Upper lobe of left lung (tissue), 6 donors: ENCODE measurements around the gene ATG4A. TPM values are rescaled to one million over a fixed set of nuclear protein-coding genes. Genes with fewer than 3 reads are reported as not detected.

Experiments used
- ATAC-seq, 2 donors: fragments of 200-7000 bp; cut with Tn5 transposase; one replicate each; pipeline ENCODE4 v1.9.1; 2022; ENCODE audit warnings: mild to moderate bottlenecking in 2 of 2, moderate library complexity in 2 of 2; ENCODE audit not compliant: low FRiP score in 2 of 2
- DNase-seq, 2 donors: peaks; one replicate each; pipeline ENCODE4 v3.0.0-alpha.2; 2019 to 2020
- H3K27ac ChIP-seq, 4 donors: fragments of 200-600 bp; sonication (generic); one replicate each; pipeline ENCODE4 v1.5.1; 2016 to 2019
- H3K27me3 ChIP-seq, 4 donors: fragments of 200-600 bp; sonication (generic); one replicate each; pipeline ENCODE4 v1.5.1; 2017 to 2019
- H3K36me3 ChIP-seq, 4 donors: fragments of 200-600 bp; sonication (generic); one replicate each; pipeline ENCODE4 v1.5.1; 2016 to 2019
- H3K4me1 ChIP-seq, 4 donors: fragments of 200-600 bp; sonication (generic); one replicate each; pipeline ENCODE4 v1.5.1; 2018 to 2019
- H3K4me3 ChIP-seq, 4 donors: fragments of 200-600 bp; sonication (generic); one replicate each; pipeline ENCODE4 v1.5.1; 2017 to 2019; ENCODE audit warnings: mild to moderate bottlenecking in 2 of 4, moderate library complexity in 1 of 4
- H3K9me3 ChIP-seq, 4 donors: fragments of 200-600 bp; sonication (generic); one replicate each; pipeline ENCODE4 v1.5.1; 2018 to 2019
- CTCF ChIP-seq, 6 experiments: fragments of 450-650 bp in 4 of 6; fragments of 200-600 bp in 2 of 6; sonication (generic) in 2 of 6; IDR thresholded peaks; one replicate each; pipeline ENCODE4 v1.5.1; 2016 to 2019; ENCODE audit warnings: antibody characterized with exemption in 6 of 6
- EP300 ChIP-seq, 4 donors: sonication (generic); formaldehyde crosslinking; IDR thresholded peaks; one replicate each; pipeline ENCODE4 v1.5.1; 2017; ENCODE audit warnings: antibody characterized with exemption in 4 of 4, control low read depth in 2 of 4
- POLR2A ChIP-seq, 4 donors: fragments of 450-650 bp; IDR thresholded peaks; one replicate each; pipeline ENCODE4 v1.5.1; 2016 to 2017; ENCODE audit warnings: antibody characterized with exemption in 4 of 4, mild to moderate bottlenecking in 2 of 4
- POLR2AphosphoS5 ChIP-seq, 2 donors: sonication (generic); formaldehyde crosslinking; IDR thresholded peaks; one replicate each; pipeline ENCODE4 v1.5.1; 2017; ENCODE audit warnings: antibody characterized with exemption in 2 of 2
- WGBS, 2 donors: methylation state at CpG; one replicate each; pipeline ENCODE4 v1.1.5; 2017 to 2018; 5-methylcytosine and 5-hydroxymethylcytosine counted together
- total RNA-seq, 6 donors: library from RNA; depleted of rRNA in 4 of 6; stranded (reverse); fragments of >200 nt in 4 of 6; gene quantifications; one replicate each; pipeline versions ENCODE4 v1.1.0 to v1.2.1, GENCODE V29; 2016 to 2021
- donor health status: DM: no; HTN: no; CAD: no; lungs with moderate emphysema.
- donor health status: DM: no; HTN: yes; CAD: no; lungs with severe emphysema.

ATG4A gene
- total RNA-seq, 6 donors from 2014 or later, result 9.4 to 21.0 (median 12.9) TPM

DNA sequence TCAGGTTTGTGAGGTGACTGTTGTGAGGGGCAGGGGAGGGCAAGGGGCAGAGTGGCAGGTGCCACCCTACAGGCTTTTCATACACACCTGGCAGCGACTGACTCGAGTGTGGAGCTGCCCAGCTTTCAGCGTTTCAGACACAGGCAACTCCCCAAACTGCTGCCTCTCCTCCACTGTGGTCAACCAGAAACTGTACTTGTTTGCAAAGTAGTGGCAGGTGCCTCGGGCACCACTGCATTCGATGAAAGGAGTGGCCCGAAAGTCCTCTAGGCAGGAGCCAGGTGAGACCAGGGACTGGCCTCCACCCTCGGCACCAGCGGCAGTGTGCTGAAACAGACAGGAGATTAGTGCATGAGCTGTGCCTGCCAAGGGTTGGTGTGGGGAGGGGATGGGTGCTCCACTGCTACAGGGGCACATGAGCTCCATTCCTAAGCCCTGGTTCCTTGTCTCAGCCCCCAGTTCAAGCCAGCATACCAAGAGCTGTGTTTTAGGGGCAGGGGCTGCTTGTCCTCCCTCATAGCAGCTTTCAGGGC lies 65.4 kb downstream of the ATG4A start:
- TF ChIP-seq POLR2AphosphoS5 (IDR thresholded peaks at IDR 0.05), result no peak
- ATAC-seq, result no peak

DNA sequence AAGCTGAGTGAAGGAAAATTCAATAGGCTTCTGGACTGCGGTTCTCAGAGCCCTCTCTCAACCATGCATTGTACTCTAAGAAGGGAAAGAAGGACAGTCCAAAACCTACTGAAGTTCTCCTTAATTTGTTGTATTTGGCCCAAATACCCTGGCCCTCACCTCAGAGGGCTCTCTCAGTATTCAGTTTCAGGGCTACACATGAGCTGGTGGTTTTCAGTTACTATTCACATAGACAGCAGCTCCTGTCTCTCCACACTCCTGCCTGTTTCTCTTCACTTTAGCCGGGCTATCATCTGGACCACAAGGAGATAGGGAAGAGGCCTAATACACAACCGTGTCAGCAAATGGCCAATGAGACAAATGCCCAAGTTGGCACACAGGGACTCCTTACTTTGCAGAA lies 66.0 kb downstream of the ATG4A start:
- Histone ChIP-seq H3K36me3 (peaks cover 0 to 9% (median 0%) of the 10 kb centered on the region in 4 donors), H3K27ac (no peak overlapping the region), H3K9me3 (no peaks in the 10 kb centered on the region), H3K4me3 (no peak overlapping the region), H3K4me1 (no peaks in the 10 kb centered on the region), H3K27me3 (no peaks in the 10 kb centered on the region)
- ATAC-seq (no peak), DNase-seq (no peak)
- TF ChIP-seq POLR2AphosphoS5 (IDR thresholded peaks at IDR 0.05) (no peak), CTCF (IDR thresholded peaks at IDR 0.05) (no peak), EP300 (IDR thresholded peaks at IDR 0.05) (no peak), POLR2A (IDR thresholded peaks at IDR 0.05) (no peak)
- 74 to 78% methylated on average over 2 to 3 of the region's 3 CpGs for WGBS, 2 donors

More for the DNA sequence above, 65.4 kb downstream of the ATG4A start:
- H3K27me3 ChIP-seq, result no peaks in the 10 kb centered on the region
- no peak for DNase-seq
- H3K36me3 ChIP-seq, result peaks cover 0 to 9% (median 0%) of the 10 kb centered on the region in 4 donors
- no peaks in the 10 kb centered on the region for H3K4me1 ChIP-seq
- H3K4me3 ChIP-seq, result no peak overlapping the region
- no peak overlapping the region for H3K27ac ChIP-seq
- 96% methylated on average over 8 of the region's 8 CpGs; no CpG with 5 or more reads in 1 of the 2 donors for WGBS, 2 donors
- H3K9me3 ChIP-seq, result no peaks in the 10 kb centered on the region

GRCh38 chrX:108159028-108159670 lies 67.6 kb downstream of the ATG4A start:
- no peak for ATAC-seq
- H3K27me3 ChIP-seq, result no peaks in the 10 kb centered on the region
- DNase-seq, result no peak

GRCh38 chrX:108160309-108160708 lies 68.7 kb downstream of the ATG4A start:
- Histone ChIP-seq H3K4me1 (no peaks in the 10 kb centered on the region), H3K36me3 (peaks cover 0 to 4% (median 0%) of the 10 kb centered on the region in 4 donors), H3K27ac (no peak overlapping the region), H3K27me3 (no peaks in the 10 kb centered on the region), H3K4me3 (no peak overlapping the region), H3K9me3 (no peaks in the 10 kb centered on the region)
- no peak for TF ChIP-seq POLR2AphosphoS5 (IDR thresholded peaks at IDR 0.05)
- no peak for TF ChIP-seq EP300 (IDR thresholded peaks at IDR 0.05)
- TF ChIP-seq CTCF (IDR thresholded peaks at IDR 0.05), result no peak
- no peak for TF ChIP-seq POLR2A (IDR thresholded peaks at IDR 0.05)
- DNase-seq (no peak), ATAC-seq (no peak)
- WGBS, 2 donors, result 82% methylated on average over 5 of the region's 5 CpGs; no CpG with 5 or more reads in 1 of the 2 donors

More at GRCh38 chrX:108159028-108159670, 67.6 kb downstream of the ATG4A start:
- Histone ChIP-seq H3K27ac (no peak overlapping the region), H3K4me3 (no peak overlapping the region), H3K9me3 (no peaks in the 10 kb centered on the region), H3K36me3 (peaks cover 0 to 4% (median 0%) of the 10 kb centered on the region in 4 donors), H3K4me1 (no peaks in the 10 kb centered on the region)
- TF ChIP-seq EP300 (IDR thresholded peaks at IDR 0.05), result no peak
- TF ChIP-seq CTCF (IDR thresholded peaks at IDR 0.05), result no peak
- TF ChIP-seq POLR2A (IDR thresholded peaks at IDR 0.05), result no peak
- no peak for TF ChIP-seq POLR2AphosphoS5 (IDR thresholded peaks at IDR 0.05)
- WGBS, 2 donors, result 91 to 96% methylated on average over 7 to 11 of the region's 11 CpGs

DNA sequence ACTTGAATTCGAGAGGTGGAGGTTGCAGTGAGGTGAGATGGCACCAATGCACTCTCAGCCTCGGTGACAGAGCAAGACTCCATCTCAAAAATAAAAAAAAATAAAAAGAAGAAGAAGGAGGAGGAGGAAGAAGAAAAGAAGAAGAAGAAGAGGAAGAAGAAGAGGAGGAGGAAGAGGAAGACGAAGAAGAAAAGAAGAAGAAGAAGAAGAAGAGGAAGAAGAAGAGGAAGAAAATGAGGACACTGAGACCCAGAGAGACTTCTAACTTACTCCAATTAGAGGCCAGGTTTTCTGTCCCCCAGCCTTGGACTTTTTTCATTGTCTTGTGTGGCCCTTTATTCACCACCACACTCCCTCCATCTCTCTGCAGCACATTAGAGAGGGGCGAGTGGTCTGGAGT lies 70.7 kb downstream of the ATG4A start:
- no peaks in the 10 kb centered on the region for H3K9me3 ChIP-seq
- no peak for ATAC-seq
- no peak overlapping the region for H3K27ac ChIP-seq
- H3K4me1 ChIP-seq, result no peaks in the 10 kb centered on the region
- DNase-seq, result no peak
- 73 to 81% methylated on average over 4 of the region's 4 CpGs for WGBS, 2 donors
- no peak overlapping the region for H3K4me3 ChIP-seq
- no peaks in the 10 kb centered on the region for H3K27me3 ChIP-seq
- TF ChIP-seq POLR2AphosphoS5 (IDR thresholded peaks at IDR 0.05), result no peak
- TF ChIP-seq EP300 (IDR thresholded peaks at IDR 0.05), result no peak
- TF ChIP-seq CTCF (IDR thresholded peaks at IDR 0.05), result no peak
- TF ChIP-seq POLR2A (IDR thresholded peaks at IDR 0.05), result no peak
- no peaks in the 10 kb centered on the region for H3K36me3 ChIP-seq
